GM12864 (cell line): ENCODE data around the gene CADM4.

ENCODE experiments used
- DNase-seq: peaks from one replicate; pipeline ENCODE4 v3.0.0-alpha.2; 2011; ENCODE audit warnings: low read depth
- H3K4me3 ChIP-seq: 2 replicates; pipeline ENCODE4 v1.5.1; 2011; ENCODE audit warnings: mild to moderate bottlenecking, low read depth, low read length, control low read depth
- CTCF ChIP-seq: IDR thresholded peaks from 2 replicates; pipeline ENCODE4 v1.5.1; 2011; ENCODE audit warnings: low read depth, mild to moderate bottlenecking, moderate library complexity, low read length, control low read depth, inconsistent platforms; ENCODE audit errors: missing control alignments

Gene CADM4

GRCh38 chr19:43597876-43598275 lies 41.8 kb downstream of the CADM4 start:
- no peak for TF ChIP-seq CTCF
- DNase-seq = no peak
- H3K4me3 ChIP-seq = peak overlapping the region; percentile 73

DNA sequence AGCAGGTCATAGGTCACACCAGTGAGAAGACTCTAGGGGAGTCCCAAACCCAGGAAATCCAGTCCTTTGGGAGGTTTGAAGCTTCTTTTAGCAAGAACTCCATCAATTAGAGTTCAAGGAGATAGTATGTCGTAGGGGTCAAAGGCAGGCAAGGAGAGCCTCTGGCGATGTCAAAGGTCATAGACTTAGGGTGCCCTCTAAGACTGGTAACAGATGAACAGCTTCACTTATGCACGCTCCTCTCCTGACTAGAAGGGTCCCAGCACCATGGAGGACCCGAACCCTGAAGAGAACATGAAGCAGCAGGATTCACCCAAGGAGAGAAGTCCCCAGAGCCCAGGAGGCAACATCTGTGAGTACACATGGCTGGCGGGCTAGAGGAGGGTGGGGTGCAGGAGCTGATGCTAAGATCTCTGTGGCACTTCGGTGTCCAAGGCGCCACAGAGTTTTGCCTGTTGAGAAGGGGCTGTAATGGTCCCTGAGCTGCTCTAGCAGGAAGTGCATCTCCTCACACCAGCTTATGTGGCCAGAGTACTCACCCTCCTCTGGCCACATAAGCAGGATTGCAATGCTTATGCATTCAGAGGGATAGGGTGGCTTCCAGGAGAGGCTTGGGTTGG lies 42.7 kb downstream of the CADM4 start:
- peak overlapping the region; percentile 73 for H3K4me3 ChIP-seq
- DNase-seq = no peak

GRCh38 chr19:43595999-43596841 lies 43.4 kb downstream of the CADM4 start, which contains the start of the genes IRGQ and ZNF576:
TSS of gene IRGQ (minus strand) at chr19:43596134. CDS start at chr19:43595338, 796 bp downstream.
TSS of gene ZNF576 (plus strand) at chr19:43596595. CDS start at chr19:43597109, 514 bp downstream.
- DNase-seq = peak; percentile 97
- H3K4me3 ChIP-seq = peak within 1 kb of the TSS; percentile 78
- no peak for TF ChIP-seq CTCF

More for the DNA sequence above, 42.7 kb downstream of the CADM4 start:
- no peak for TF ChIP-seq CTCF

GRCh38 chr19:43595605-43595998 lies 44.0 kb downstream of the CADM4 start:
- DNase-seq = no peak
- no peak for TF ChIP-seq CTCF
- peak overlapping the region; percentile 78 for H3K4me3 ChIP-seq

- peak; percentile 96 for TF ChIP-seq CTCF
- peak; percentile 33 for DNase-seq
Measured at GRCh38 chr19:43594710-43595604, 44.7 kb downstream of the CADM4 start.

DNA sequence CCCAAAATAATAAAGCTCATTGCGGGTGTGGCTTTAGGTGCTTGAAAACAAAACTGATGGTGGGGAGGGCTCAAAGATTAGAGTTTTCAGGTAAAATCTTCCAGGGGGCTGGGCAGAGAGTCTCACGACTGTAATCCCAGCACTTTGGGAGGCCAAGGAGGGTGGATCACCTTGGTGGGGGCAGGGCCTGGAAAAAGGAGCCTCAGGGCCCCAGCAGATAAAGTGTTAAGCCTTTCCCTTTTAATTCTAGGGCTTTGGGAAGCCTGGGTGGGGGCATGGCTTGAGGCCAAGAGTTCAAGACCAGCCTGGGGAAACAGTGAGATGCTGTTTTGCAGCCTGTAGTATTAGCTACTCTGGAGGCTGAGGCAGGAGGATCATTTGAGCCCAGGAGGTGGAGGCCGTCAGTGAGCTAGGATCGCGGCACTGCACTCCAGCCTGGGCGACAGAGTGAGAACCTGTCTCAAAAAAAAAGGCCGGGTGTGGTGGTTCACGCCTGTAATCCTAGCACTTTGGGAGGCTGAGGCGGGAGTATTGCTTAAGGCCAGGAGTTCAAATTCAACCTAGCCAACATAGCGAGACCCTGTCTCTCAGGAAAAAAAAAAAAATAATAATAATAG lies 45.5 kb downstream of the CADM4 start:
- TF ChIP-seq CTCF = no peak
- H3K4me3 ChIP-seq = peak overlapping the region; percentile 78; the same call in 1 of the 2 replicates

More at GRCh38 chr19:43594710-43595604, 44.7 kb downstream of the CADM4 start:
- peak overlapping the region; percentile 78 for H3K4me3 ChIP-seq

More for the DNA sequence above, 45.5 kb downstream of the CADM4 start:
- DNase-seq = no peak
